ENCODE measurements around the gene NINL.
"Not testable (repeated sequence)": the region's sequence is repeated elsewhere in the genome, so short reads cannot be mapped to it uniquely, and the experiment has no call there.

NINL gene

DNA sequence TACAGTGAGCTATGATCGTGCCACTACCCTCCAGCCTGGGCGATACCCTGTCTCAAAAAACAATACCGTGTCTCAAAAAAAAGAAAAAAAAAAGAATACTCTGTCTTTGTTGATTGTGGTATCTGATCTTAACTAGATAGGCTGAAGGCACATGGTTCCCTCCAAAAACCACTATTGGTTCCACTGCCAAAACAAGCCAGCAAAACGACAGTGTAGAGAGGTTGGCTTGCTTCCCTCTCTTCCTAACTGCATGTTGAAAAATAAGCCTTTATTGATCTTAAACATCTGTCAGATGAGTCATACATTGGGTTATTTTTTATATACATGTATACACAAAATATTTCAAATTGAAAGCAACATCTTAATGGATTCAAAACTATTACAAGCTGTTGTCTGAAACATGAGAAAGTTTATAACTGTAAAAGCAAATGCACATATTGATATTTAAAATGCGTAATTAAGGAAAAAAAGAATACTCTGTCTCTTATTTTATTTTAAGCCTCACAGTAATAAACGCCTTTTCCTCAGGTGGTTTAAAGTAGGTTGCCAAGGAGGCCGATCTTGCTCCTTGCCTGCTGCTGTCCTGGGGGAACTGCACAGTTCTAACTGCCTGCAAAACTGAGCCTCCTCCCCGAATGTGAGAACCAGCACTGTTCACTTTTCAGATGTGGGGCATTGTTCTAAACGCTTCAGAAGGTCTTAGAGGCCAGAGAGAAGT is 7.0 kb upstream of the NINL start:
- no peak for DNase-seq (ENCODE audit: low read depth in 1 of 2, low spot score in 1 of 2)

GRCh38 chr20:25590778-25591177 is 5.4 kb upstream of the NINL start:
- not testable (repeated sequence) for DNase-seq (ENCODE audit: low read depth in 1 of 2, low spot score in 1 of 2)

DNA sequence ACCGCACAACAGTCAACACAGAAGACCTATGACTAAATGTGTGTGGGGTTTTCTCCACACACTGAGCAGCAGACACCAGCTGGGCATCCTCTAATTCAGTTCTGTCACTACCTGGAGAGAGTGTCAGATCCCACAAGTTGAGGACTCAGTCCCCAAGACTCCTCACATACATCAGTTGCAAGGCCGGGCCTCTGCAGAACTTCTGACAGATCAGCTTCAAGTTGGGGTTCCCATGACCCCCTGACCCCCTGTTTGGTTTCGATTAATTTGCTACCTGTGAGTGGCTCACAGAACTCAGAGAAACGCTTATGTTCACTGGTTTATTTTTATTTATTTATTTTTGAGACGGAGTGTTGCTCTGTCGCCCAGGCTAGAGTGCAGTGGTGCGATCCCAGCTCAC is 3.2 kb upstream of the NINL start:
- no peak for DNase-seq (ENCODE audit: low read depth in 1 of 2, low spot score in 1 of 2)

GRCh38 chr20:25587536-25587935 is 2.2 kb upstream of the NINL start:
- DNase-seq (ENCODE audit: low read depth in 1 of 2, low spot score in 1 of 2): no peak

DNA sequence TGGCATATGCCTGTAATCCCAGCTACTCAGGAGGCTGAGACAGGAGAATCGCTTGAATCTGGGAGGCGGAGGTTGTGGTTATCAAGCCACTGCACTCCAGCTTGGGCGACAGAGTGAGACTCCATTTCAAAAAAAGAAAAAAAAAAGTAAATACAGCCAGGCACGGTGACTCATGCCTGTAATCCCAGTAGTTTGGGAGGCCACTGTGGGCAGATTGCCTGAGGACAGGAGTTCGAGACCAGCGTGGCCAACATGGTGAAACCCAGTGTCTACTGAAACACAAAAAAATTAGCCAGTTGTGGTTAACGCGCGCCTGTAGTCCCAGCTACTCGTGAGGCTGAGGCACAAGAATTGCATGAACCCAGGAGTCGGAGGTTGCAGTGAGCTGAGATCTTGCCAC is 1.5 kb upstream of the NINL start:
- DNase-seq (ENCODE audit: low read depth in 1 of 2, low spot score in 1 of 2): no peak

GRCh38 chr20:25583607-25584006 is 1.7 kb downstream of the NINL start:
- DNase-seq (ENCODE audit: low read depth in 1 of 2, low spot score in 1 of 2): not testable (repeated sequence)

DNA sequence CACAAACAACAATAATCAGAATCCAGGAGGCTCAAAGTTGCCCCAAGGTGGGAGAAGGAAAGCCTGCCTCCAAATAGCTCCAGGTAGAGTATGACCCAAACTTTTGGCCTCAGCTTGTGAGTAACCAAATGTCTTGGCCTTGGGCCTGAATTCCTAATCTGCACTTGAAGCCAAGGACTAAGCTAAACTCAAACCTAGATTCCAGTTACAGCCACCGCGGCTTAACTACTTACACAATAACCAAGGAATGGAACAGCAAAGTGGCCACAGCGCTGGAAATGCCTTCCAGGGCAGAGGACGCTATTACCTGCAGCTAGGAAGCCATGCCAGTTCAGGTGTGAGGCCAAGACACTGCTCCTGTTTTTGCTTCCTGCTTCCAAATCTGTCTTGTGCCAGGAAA is 4.6 kb downstream of the NINL start:
- DNase-seq (ENCODE audit: low read depth in 1 of 2, low spot score in 1 of 2): no peak

DNA sequence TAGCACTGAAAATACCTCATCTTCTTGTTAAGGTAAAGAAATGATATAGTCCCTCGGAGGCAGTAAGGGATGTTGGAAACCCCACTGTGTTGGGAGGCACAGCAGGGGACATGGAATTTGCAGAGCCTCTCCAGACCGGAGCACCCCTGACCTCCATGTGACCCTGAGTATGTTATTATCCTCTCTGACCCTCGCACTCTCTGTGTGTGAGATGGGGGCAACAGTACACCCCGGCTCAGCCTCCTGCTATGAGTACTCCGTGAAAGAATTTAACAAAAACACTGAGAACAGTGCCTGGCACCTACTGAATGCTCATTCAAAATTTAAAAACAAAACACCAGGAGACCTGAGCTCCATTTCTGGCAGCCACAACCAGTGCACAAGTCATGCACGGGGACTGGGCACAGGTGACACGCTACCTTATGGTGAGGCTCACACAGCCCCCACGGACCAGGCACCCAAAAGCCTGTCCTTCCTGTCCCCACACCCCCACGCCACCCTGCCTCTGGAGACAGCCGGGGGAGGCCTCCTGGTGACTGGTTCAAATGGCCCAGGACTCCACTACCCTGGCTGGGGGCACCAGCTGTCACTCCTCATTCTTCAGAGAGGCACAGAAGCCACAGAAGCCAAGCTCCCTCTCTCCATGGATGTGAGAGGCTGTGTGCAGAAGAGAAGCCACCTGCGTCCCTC is 6.1 kb downstream of the NINL start:
- DNase-seq (ENCODE audit: low read depth in 1 of 2, low spot score in 1 of 2): no peak

- DNase-seq (ENCODE audit: low read depth in 1 of 2, low spot score in 1 of 2): no peak
These were observed 8.4 kb downstream of the NINL start for GRCh38 chr20:25576783-25577530.

GRCh38 chr20:25574411-25574810 is 10.9 kb downstream of the NINL start:
- no peak for DNase-seq (ENCODE audit: low read depth in 1 of 2, low spot score in 1 of 2)

GRCh38 chr20:25573288-25574251 is 11.8 kb downstream of the NINL start:
- no peak for DNase-seq (ENCODE audit: low read depth in 1 of 2, low spot score in 1 of 2)

DNA sequence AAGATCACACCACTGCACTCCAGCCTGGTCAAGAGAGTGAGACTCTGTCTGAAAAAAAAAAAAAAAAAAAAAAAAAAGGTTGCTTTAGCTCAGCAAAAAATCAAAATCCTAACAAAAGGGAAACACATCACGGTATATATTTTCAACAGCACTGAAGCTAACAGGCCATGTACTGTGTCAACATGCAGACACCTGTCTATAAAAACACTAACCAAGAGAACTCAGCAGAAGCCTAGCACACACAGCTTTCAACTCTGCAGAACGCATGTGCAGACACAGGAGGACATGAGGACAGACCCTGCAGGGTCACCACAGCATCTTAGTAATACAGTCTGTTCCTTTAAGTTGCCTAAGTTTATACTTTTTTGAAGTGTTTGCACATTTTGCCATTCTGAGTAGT is 13.5 kb downstream of the NINL start:
- DNase-seq (ENCODE audit: low read depth in 1 of 2, low spot score in 1 of 2): no peak

- DNase-seq (ENCODE audit: low read depth in 1 of 2, low spot score in 1 of 2): no peak
These were observed 14.1 kb downstream of the NINL start for GRCh38 chr20:25571240-25571639.

DNA sequence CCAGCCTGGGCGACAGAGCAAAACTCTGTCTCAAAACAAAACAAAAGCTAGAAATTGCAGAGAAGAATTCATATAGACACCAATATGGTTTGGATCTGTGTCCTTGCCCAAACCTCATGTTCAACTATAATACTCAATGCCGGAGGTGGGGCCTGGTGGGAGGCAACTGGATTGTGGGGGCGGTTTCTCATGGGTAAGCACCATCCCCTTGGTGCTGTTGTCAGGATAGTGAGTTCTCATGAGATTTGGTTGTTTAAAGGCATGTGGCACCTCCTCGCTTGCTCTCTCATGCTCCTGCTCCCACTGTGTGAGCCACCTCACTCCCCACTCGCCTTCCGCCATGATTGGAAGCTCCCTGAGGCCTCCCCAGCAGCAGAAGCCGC is 15.2 kb downstream of the NINL start:
- DNase-seq (ENCODE audit: low read depth in 1 of 2, low spot score in 1 of 2): no peak

DNA sequence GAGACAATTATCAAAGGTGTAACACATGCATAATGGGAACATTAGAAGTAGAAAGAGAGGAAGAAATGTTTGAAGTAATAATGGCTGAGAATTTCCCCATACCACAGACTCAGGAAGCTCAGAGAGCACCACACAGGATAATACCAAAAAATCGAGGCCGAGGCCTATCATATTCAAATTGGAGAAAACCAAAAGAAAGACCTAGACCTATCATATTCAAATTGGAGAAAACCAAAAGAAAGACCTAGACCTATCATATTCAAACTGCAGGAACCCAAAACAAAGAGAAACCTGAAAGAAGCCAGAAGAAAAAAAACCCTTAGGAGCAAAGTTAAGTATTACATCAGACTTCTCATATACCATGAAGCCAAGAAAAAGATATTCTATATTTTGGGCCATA is 18.0 kb downstream of the NINL start:
- no peak for DNase-seq (ENCODE audit: low read depth in 1 of 2, low spot score in 1 of 2)

DNA sequence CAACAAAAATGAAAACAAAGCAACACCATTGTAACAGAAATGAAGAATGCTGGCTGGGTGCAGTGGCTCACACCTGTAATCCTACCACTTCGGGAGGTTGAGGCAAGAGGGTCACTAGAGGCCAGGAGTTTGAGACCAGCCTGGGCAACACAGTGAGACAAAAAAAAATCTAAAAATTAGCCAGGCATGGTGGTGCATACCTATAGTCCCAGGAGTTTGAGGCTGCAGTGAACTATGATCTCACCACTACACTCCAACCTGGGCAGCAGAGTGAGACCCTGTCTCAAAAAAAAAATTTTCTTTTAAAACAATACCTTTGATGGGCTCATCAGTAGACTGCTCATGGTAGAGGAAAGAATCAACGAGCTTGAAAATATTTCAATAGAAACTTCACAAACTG is 18.5 kb downstream of the NINL start:
- DNase-seq (ENCODE audit: low read depth in 1 of 2, low spot score in 1 of 2): no peak

GRCh38 chr20:25565578-25566157 is 19.7 kb downstream of the NINL start:
- DNase-seq (ENCODE audit: low read depth in 1 of 2, low spot score in 1 of 2): no peak

DNA sequence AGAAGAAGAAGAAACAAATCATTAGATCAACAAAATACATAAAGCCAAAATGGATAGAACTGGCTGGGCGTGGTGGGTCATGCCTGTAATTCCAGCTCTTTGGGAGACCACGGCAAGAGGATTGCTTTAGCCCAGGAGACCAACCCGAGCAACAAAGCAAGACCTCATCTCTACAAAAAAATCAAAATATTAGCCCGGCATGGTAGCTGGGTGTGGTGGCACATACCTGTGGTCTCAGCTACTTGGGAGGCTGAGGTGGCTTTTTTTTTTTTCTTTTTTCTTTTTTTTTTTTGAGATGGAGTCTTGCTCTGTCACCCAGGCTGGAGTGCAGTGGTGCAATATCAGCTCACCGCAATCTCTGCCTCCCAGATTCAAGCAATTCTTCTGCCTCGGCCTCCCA is 21.5 kb downstream of the NINL start:
- no peak for DNase-seq (ENCODE audit: low read depth in 1 of 2, low spot score in 1 of 2)

DNA sequence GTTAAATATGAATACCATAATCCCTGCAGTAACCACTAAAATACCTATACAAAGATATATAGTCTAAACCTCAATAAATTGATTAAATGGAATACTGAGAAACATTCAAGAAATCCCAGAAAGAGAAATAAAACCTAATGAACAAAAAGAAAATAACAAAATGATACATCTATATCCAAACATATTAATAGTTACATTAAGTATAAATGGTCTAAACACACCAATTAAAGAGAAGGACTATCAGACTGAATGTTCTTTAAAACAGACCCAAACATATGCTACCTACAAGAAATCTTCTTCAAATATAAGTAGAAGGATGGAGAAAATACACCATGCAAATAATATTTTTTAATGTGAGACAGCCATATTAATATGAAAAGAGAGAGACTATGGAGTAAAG is 22.0 kb downstream of the NINL start:
- no peak for DNase-seq (ENCODE audit: low read depth in 1 of 2, low spot score in 1 of 2)

DNA sequence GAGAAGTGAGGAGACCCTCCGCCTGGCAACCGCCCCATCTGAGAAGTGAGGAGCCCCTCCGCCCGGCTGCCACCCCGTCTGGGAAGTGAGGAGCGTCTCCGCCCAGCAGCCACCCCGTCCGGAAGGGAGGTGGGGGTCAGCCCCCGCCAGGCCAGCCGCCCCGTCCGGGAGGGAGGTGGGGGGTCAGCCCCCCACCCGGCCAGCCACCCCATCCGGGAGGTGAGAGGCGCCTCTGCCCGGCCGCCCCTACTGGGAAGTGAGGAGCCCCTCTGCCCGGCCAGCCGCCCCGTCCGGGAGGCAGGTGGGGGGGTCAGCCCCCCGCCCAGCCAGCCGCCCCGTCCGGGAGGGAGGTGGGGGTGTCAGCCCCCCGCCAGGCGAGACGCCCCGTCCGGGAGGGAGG is 23.6 kb downstream of the NINL start:
- not testable (repeated sequence) for DNase-seq (ENCODE audit: low read depth in 1 of 2, low spot score in 1 of 2)

- no peak for DNase-seq (ENCODE audit: low read depth in 1 of 2, low spot score in 1 of 2)
These were observed 31.5 kb downstream of the NINL start for GRCh38 chr20:25553819-25554296.
